Left ventricle myocardium inferior (tissue), 1 donor: Measurements from ENCODE around the gene ABHD14A. TPM values are rescaled to one million over a fixed set of nuclear protein-coding genes. Genes with fewer than 3 reads are reported as not detected.
A peak's percentile ranks its signal among the peaks of the same experiment; 100 is the strongest.

Experiments used
- DNase-seq: peaks from one replicate; pipeline ENCODE4 v3.0.0-alpha.2; 2020
- H3K27ac ChIP-seq: fragments of 200-600 bp; replicated peaks from 2 replicates; pipeline ENCODE4 v1.8.0; 2021
- H3K27me3 ChIP-seq: fragments of 200-600 bp; 2 replicates; pipeline ENCODE4 v1.8.0; 2021; ENCODE audit warnings: low read depth
- H3K36me3 ChIP-seq: fragments of 200-600 bp; 2 replicates; pipeline ENCODE4 v1.8.0; 2021
- H3K4me1 ChIP-seq: fragments of 200-600 bp; 2 replicates; pipeline ENCODE4 v1.8.0; 2021
- H3K4me3 ChIP-seq: fragments of 200-600 bp; 2 replicates; pipeline ENCODE4 v1.8.0; 2021; ENCODE audit warnings: mild to moderate bottlenecking, moderate library complexity
- H3K9me3 ChIP-seq: fragments of 200-600 bp; replicated peaks from 2 replicates; pipeline ENCODE4 v1.8.0; 2021
- intact Hi-C: fragments of 100-400 bp; cut with micrococcal nuclease; formaldehyde crosslinking; loops from one replicate; pipeline ENCODE4 v1.11.0; 2022
- total RNA-seq: library from RNA; stranded (reverse); fragmentation: NEBNext Ultra II Directional; extraction: Animal tissue kit (Norgen Biotek cat#: 25700); gene quantifications from one replicate; pipeline ENCODE4 v1.2.1, GENCODE V29; 2021
- TF ChIP-seq, protein P1 (sequence below): fragments of 200-600 bp; IDR thresholded peaks from 2 replicates; pipeline ENCODE4 v1.8.0; 2021; ENCODE audit warnings: antibody characterized with exemption, mild to moderate bottlenecking, borderline replicate concordance
- donor health status: DM: no; HTN: yes; CAD: no; lungs with severe emphysema.

The ABHD14A gene
- total RNA-seq, 1 donor from 2014 or later, result 25.8 TPM

DNA sequence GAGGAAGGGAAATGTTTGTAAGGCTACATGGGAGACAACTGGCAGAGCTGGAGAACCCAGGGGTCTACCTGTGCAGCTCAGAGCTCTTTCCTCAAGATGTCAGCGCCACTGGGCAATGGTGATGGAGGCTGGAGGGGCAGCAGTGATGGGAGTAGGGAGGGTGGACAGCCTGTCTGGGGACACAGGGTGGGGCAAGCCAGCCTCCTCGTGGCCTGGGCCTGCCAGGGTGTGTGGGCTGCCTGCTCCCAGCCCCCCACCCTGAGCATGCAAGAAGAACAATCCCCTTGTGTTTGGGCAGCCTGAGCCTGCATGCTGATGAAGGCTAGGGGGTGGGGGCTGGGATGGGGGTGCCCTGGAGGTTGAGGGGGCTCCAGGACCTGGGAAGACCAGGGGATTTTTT lies 8.8 kb upstream of the ABHD14A start:
- intact Hi-C loops, result no loop called here
- TF ChIP-seq, protein P1, sequence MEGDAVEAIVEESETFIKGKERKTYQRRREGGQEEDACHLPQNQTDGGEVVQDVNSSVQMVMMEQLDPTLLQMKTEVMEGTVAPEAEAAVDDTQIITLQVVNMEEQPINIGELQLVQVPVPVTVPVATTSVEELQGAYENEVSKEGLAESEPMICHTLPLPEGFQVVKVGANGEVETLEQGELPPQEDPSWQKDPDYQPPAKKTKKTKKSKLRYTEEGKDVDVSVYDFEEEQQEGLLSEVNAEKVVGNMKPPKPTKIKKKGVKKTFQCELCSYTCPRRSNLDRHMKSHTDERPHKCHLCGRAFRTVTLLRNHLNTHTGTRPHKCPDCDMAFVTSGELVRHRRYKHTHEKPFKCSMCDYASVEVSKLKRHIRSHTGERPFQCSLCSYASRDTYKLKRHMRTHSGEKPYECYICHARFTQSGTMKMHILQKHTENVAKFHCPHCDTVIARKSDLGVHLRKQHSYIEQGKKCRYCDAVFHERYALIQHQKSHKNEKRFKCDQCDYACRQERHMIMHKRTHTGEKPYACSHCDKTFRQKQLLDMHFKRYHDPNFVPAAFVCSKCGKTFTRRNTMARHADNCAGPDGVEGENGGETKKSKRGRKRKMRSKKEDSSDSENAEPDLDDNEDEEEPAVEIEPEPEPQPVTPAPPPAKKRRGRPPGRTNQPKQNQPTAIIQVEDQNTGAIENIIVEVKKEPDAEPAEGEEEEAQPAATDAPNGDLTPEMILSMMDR, result no peak
- H3K27ac ChIP-seq, result peak overlapping the region; percentile 98
- H3K36me3 ChIP-seq, result peaks cover under 1% of the 10 kb centered on the region
- DNase-seq, result no peak
- no peaks in the 10 kb centered on the region for H3K9me3 ChIP-seq
- H3K4me1 ChIP-seq, result peaks cover 94% of the 10 kb centered on the region
- H3K27me3 ChIP-seq, result no peaks in the 10 kb centered on the region
- H3K4me3 ChIP-seq, result peak overlapping the region; percentile 85

DNA sequence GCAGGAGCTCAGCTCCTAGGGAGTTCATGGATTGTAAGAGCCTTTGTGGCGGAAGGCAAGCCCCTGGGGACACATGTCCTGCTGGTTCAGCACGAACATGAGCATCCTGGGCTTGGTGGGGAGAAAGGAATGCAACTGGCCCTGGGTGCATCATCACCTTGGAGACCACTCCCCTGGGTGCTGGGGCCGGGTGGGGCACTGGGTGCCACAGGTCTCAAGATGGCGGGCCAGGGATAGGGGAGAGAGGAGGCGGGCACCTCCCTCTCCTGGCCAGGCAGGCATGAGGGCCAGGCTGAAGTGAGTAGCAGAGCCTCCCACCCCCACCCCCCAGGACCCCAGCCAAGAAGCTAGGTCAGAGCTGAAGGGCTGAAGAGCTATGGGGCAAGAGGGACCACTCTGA lies 8.4 kb upstream of the ABHD14A start:
- H3K36me3 ChIP-seq, result no peaks in the 10 kb centered on the region
- no peaks in the 10 kb centered on the region for H3K9me3 ChIP-seq
- H3K27me3 ChIP-seq, result no peaks in the 10 kb centered on the region
- intact Hi-C loops, result no loop called here
- peak overlapping the region; percentile 85 for H3K4me3 ChIP-seq
- DNase-seq, result no peak
- TF ChIP-seq, protein P1, result no peak
- H3K4me1 ChIP-seq, result peaks cover 94% of the 10 kb centered on the region
- H3K27ac ChIP-seq, result peak overlapping the region; percentile 98

DNA sequence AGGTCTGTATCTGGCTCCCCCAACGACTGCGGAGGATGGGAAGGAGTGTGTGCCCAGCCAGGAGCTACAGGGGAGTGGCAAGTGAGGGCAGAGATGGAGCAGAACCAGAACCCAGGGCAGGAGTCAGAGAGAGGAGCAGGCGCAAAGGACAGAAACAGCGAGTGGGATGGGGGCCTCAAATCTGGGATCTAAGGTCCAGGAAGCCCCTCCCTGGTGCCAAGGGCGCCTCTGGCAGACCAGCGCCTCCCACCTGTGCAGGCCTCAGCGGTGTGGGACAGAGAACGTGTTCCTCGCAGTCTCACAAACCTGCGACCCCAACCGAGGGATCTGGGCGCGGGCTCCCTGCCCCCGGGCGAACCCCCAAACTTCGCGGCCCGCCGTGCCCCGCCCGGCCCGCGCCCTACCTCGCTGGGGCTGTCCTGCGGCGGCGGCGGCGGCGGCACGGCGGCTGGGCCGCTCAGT lies 7.9 kb upstream of the ABHD14A start:
- peak overlapping the region; percentile 85 for H3K4me3 ChIP-seq
- H3K4me1 ChIP-seq, result peaks cover 89% of the 10 kb centered on the region
- intact Hi-C loops, result no loop called here
- peak overlapping the region; percentile 98 for H3K27ac ChIP-seq
- no peak for DNase-seq
- no peaks in the 10 kb centered on the region for H3K27me3 ChIP-seq
- TF ChIP-seq, protein P1, result no peak
- no peaks in the 10 kb centered on the region for H3K36me3 ChIP-seq
- no peaks in the 10 kb centered on the region for H3K9me3 ChIP-seq

DNA sequence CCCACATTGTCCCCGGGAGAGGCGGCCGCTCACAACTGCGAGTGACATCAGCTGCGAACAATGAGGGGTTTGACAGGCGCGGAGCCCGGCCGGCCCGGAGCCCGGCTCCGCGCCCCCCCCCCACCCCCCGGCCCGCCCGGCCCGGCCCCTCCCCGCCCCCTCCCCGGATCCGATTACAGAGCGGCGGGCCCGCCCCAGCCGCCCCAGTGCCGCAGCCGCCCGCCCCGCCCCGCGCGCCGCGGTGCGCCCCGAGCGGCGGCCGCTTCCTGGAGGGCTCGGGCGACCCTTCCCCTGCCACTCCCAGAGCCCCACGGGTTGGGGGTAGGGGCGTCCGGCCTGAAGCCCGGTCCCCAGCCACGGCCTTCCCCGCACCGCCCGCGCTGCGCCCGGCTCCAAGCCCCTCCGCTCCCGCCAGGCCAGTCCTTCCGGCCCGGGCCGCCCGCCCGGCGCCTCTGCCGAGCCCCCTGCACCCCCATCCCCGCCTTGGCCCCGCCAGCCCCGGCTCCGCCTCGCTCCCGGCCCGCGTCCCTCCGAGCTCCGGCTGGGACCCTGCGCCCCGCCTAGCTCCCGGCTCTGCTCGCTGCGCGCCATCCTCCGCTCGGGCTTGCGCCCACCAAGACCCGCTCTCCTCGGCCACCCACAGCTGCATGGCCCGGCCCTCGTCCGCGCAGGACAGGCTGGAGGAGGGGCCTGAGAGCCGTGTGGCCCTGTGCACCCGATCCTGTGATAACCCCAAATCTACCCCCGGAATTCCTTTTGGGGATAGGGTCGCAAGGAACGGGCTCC lies 7.3 kb upstream of the ABHD14A start, which contains the start of gene PCBP4:
Gene PCBP4, minus strand, starts transcription at position 71 of the 786 bp plus-strand sequence. CDS start 6,214 bp downstream, outside the sequence.
- intact Hi-C loops, result no loop called here
- no peaks in the 10 kb centered on the region for H3K9me3 ChIP-seq

DNA sequence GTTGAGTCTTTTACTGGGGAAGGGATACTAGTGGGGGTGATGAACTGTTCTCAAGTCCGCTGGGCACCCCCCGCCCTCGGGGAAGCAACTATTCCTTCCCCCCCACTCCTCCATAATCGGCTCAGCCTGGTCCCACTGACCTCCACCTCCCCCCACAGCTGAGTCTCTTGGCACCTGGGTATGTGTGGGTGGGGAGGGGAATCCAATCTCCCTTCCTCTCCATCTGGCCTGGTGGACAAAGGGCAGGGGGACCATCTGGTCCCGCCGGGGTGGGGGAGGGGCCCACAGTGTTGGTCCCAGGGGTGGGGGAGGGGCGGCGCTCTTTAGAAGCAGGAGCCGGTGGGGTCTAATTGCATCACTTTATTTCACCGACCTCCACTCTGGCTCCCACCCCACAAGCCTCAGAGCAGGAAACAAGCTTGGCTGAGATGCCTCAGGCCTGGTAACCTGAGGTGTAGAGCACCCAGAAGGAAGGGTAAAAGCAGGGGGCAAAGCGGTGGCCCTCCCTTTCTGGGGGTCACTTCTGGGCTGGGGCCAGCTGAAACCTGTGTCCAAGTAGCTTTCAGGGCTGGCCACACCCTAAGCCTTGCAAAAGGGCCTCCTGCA lies 6.6 kb upstream of the ABHD14A start:
- H3K36me3 ChIP-seq, result no peaks in the 10 kb centered on the region
- H3K4me1 ChIP-seq, result peaks cover 86% of the 10 kb centered on the region
- no peaks in the 10 kb centered on the region for H3K9me3 ChIP-seq
- H3K4me3 ChIP-seq, result peak overlapping the region; percentile 85
- intact Hi-C loops, result no loop called here
- TF ChIP-seq, protein P1, result no peak
- H3K27ac ChIP-seq, result peak overlapping the region; percentile 98
- H3K27me3 ChIP-seq, result no peaks in the 10 kb centered on the region
- no peak for DNase-seq

More for the DNA sequence above, 7.3 kb upstream of the ABHD14A start, which contains the start of gene PCBP4:
- H3K4me1 ChIP-seq, result peaks cover 88% of the 10 kb centered on the region
- H3K27me3 ChIP-seq, result no peaks in the 10 kb centered on the region
- peak; percentile 78 for DNase-seq
- TF ChIP-seq, protein P1, result no peak
- H3K36me3 ChIP-seq, result no peaks in the 10 kb centered on the region
- H3K4me3 ChIP-seq, result peak within 1 kb of the TSS; percentile 85
- peak within 1 kb of the TSS; percentile 98 for H3K27ac ChIP-seq
